PFSK-1 (cell line): Measurements from ENCODE around the gene DAZL.

Experiments
- FOXP2 ChIP-seq: optimal IDR thresholded peaks from 2 replicates; pipeline ENCODE3; 2011; ENCODE audit warnings: borderline replicate concordance, control low read depth, inconsistent platforms; ENCODE audit not compliant: insufficient read depth; ENCODE audit errors: extremely low read length, extremely low read depth
- POLR2AphosphoS5 ChIP-seq: IDR thresholded peaks from 2 replicates; pipeline ENCODE4 v1.6.1; 2012; ENCODE audit warnings: low read depth, mild to moderate bottlenecking, control low read depth, low read length, moderate library complexity
- SIN3A ChIP-seq: IDR thresholded peaks from 2 replicates; pipeline ENCODE4 v1.6.1; 2012; ENCODE audit warnings: mild to moderate bottlenecking, low read length, moderate library complexity, borderline replicate concordance; ENCODE audit not compliant: insufficient read depth
- TAF1 ChIP-seq: IDR thresholded peaks from 2 replicates; pipeline ENCODE4 v1.6.1; 2012; ENCODE audit warnings: low read length, control low read depth, borderline replicate concordance; ENCODE audit not compliant: insufficient read depth
- TF ChIP-seq, protein P1 (sequence below), 2 experiments: IDR thresholded peaks; 2 replicates each; pipeline versions ENCODE4 v1.6.1 to v1.8.0; 2011 to 2012; ENCODE audit warnings: low read depth in 2 of 2, low read length in 2 of 2, control low read depth in 1 of 2, inconsistent platforms in 1 of 2, mild to moderate bottlenecking in 1 of 2, moderate library complexity in 1 of 2; ENCODE audit not compliant: insufficient read depth in 1 of 2

DAZL gene

DNA sequence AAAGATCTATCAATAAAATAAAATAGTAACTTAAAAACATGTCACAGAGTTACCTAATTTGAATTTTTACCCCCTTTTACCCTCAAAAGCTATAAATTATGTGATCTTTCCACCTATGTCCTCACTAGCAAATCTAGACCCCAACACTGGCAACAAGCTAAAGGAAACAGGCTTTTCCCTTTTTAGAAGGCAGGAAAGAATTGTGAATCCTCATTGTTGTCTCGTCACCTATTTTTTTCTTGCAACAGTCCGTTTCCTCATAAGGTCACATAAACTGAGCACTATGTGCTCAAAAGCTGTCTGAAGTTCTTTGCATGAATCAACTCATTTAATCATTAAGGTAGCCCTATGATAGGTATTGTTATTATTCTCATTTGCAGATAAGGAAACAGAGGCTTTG, 34.6 kb upstream of the DAZL start:
- TF ChIP-seq POLR2AphosphoS5 (no peak), SIN3A (no peak)
- TF ChIP-seq, protein P1, sequence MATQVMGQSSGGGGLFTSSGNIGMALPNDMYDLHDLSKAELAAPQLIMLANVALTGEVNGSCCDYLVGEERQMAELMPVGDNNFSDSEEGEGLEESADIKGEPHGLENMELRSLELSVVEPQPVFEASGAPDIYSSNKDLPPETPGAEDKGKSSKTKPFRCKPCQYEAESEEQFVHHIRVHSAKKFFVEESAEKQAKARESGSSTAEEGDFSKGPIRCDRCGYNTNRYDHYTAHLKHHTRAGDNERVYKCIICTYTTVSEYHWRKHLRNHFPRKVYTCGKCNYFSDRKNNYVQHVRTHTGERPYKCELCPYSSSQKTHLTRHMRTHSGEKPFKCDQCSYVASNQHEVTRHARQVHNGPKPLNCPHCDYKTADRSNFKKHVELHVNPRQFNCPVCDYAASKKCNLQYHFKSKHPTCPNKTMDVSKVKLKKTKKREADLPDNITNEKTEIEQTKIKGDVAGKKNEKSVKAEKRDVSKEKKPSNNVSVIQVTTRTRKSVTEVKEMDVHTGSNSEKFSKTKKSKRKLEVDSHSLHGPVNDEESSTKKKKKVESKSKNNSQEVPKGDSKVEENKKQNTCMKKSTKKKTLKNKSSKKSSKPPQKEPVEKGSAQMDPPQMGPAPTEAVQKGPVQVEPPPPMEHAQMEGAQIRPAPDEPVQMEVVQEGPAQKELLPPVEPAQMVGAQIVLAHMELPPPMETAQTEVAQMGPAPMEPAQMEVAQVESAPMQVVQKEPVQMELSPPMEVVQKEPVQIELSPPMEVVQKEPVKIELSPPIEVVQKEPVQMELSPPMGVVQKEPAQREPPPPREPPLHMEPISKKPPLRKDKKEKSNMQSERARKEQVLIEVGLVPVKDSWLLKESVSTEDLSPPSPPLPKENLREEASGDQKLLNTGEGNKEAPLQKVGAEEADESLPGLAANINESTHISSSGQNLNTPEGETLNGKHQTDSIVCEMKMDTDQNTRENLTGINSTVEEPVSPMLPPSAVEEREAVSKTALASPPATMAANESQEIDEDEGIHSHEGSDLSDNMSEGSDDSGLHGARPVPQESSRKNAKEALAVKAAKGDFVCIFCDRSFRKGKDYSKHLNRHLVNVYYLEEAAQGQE (IDR thresholded peaks at IDR 0.05; ENCODE audit: insufficient read depth in 1 of 2, low read depth in 2 of 2, low read length in 2 of 2), result no peak

DNA sequence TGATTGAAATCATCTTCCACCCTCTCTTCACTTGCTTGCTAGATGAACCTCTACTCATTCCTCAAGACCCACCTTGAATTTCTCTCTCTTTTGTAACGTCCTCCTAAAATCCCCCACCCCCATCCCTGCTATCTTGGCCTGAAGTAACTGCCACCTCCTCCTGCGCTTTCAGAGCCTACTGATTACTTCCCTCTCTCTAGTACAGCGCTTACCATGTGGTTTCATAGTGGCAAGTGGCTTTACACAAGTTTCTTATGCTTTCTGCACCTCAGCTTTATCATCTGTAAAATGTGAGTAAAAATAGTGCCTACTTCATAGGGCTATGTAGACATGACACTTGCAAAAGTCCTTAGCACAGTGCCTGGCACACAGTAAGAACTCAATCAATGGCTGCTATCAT, 28.7 kb upstream of the DAZL start:
- no peak for TF ChIP-seq FOXP2

GRCh38 chr3:16632395-16632794, 27.2 kb upstream of the DAZL start:
- no peak for TF ChIP-seq FOXP2
- no peak for TF ChIP-seq TAF1
- TF ChIP-seq POLR2AphosphoS5, result no peak
- TF ChIP-seq SIN3A, result no peak
- TF ChIP-seq, protein P1 (IDR thresholded peaks at IDR 0.05; ENCODE audit: insufficient read depth in 1 of 2, low read depth in 2 of 2, low read length in 2 of 2), result no peak

DNA sequence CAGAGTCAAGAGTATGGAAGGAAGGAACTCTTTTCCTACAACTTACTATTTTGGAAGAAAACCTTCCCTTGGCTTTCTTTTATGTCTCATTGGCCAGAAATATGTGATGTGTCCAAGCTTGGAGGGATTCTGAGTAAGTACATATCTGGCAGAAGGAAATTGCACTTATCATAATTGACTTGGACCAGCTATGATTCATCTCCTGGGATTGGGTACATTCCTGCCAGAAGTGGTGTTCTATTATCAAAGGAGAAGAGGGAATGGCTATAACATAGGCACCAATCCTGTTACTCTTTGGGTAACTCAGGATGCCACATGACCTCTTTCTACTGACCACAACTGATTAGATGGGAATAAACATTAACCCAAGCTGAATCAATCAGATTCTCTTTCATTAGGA, 13.5 kb upstream of the DAZL start:
- TF ChIP-seq, protein P1 (IDR thresholded peaks at IDR 0.05; ENCODE audit: insufficient read depth in 1 of 2, low read depth in 2 of 2, low read length in 2 of 2), result no peak
- TF ChIP-seq POLR2AphosphoS5 (no peak), TAF1 (no peak)

DNA sequence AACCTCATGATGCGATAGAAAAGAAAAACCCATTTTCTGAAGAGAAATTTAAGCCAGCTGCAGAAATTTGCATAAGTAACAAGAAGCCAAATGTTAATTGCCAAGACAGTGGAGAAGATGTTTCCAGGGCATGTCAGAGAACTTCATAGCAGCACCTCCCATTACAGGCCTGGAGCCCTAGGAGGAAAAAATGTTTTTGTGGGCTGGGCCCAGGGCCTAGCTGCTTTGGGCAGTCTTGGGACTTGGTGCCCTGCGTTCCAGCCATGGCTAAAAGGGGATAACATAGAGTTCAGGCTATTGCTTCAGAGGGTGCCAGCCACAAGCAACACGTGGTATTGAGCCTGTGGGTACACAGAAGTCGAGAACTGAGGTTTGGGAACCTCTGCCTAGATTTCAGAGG, 10.9 kb upstream of the DAZL start:
- no peak for TF ChIP-seq FOXP2
- TF ChIP-seq, protein P1 (IDR thresholded peaks at IDR 0.05; ENCODE audit: insufficient read depth in 1 of 2, low read depth in 2 of 2, low read length in 2 of 2), result no peak
- TF ChIP-seq TAF1, result no peak
- TF ChIP-seq SIN3A, result no peak
- no peak for TF ChIP-seq POLR2AphosphoS5
